GM18520 (cell line): ENCODE data around the gene ADGRB3.
"Not testable (repeated sequence)": the region's sequence is repeated elsewhere in the genome, so short reads cannot be mapped to it uniquely, and the experiment has no call there.

ENCODE experiments used
- ATAC-seq: cut with Tn5 transposase; IDR thresholded peaks from one replicate; pipeline ENCODE4 v1.9.1; 2021; ENCODE audit not compliant: unreplicated experiment

The ADGRB3 gene

GRCh38 chr6:69398311-69398710 is 763.2 kb downstream of the ADGRB3 start:
- ATAC-seq = no peak

- no peak for ATAC-seq
Observed at GRCh38 chr6:69398729-69399128, 763.6 kb downstream of the ADGRB3 start.

- ATAC-seq = no peak
Observed at GRCh38 chr6:69408886-69409285, 773.8 kb downstream of the ADGRB3 start.

GRCh38 chr6:69416776-69417175 is 781.7 kb downstream of the ADGRB3 start:
- ATAC-seq = no peak

GRCh38 chr6:69421269-69421668 is 786.2 kb downstream of the ADGRB3 start:
- ATAC-seq = no peak

- no peak for ATAC-seq
Observed at GRCh38 chr6:69422020-69422419, 786.9 kb downstream of the ADGRB3 start.

GRCh38 chr6:69422475-69422874 is 787.4 kb downstream of the ADGRB3 start:
- no peak for ATAC-seq

- no peak for ATAC-seq
Observed at GRCh38 chr6:69423785-69424184, 788.7 kb downstream of the ADGRB3 start.

- no peak for ATAC-seq
Observed at GRCh38 chr6:69424581-69424980, 789.5 kb downstream of the ADGRB3 start.

GRCh38 chr6:69427882-69428281 is 792.8 kb downstream of the ADGRB3 start:
- ATAC-seq = no peak

- not testable (repeated sequence) for ATAC-seq
Observed at GRCh38 chr6:69432168-69432567, 797.1 kb downstream of the ADGRB3 start.

- not testable (repeated sequence) for ATAC-seq
Observed at GRCh38 chr6:69433116-69433515, 798.0 kb downstream of the ADGRB3 start.

GRCh38 chr6:69438113-69438512 is 803.0 kb downstream of the ADGRB3 start:
- ATAC-seq = no peak
